Trophoblast cell (in vitro differentiated cells and primary cell): ENCODE results near the gene THAP3.

Experiments
- DNase-seq, 2 donors: peaks; one replicate each; pipeline ENCODE4 v3.0.0-alpha.2; 2016
- H2AFZ ChIP-seq: 2 replicates; pipeline ENCODE4 v1.6.1; 2013; ENCODE audit warnings: low read length, moderate library complexity, mild to moderate bottlenecking; ENCODE audit not compliant: insufficient read depth, poor library complexity
- H2AK5ac ChIP-seq: 2 replicates; pipeline ENCODE4 v1.6.1; 2013; ENCODE audit warnings: mild to moderate bottlenecking, low read length
- H2BK120ac ChIP-seq: 2 replicates; pipeline ENCODE4 v1.6.1; 2013; ENCODE audit warnings: low read length, mild to moderate bottlenecking, moderate library complexity; ENCODE audit not compliant: insufficient read depth, poor library complexity
- H2BK12ac ChIP-seq: 2 replicates; pipeline ENCODE4 v1.6.1; 2013; ENCODE audit warnings: mild to moderate bottlenecking, low read length, moderate library complexity
- H2BK5ac ChIP-seq: 2 replicates; pipeline ENCODE4 v1.6.1; 2013; ENCODE audit warnings: low read length, low read depth, moderate library complexity, mild to moderate bottlenecking; ENCODE audit not compliant: poor library complexity
- H3K14ac ChIP-seq: 2 replicates; pipeline ENCODE4 v1.6.1; 2013; ENCODE audit warnings: mild to moderate bottlenecking, low read length
- H3K18ac ChIP-seq: 2 replicates; pipeline ENCODE4 v1.6.1; 2013; ENCODE audit warnings: mild to moderate bottlenecking, low read length
- H3K23ac ChIP-seq: 2 replicates; pipeline ENCODE4 v1.6.1; 2013; ENCODE audit warnings: low read length
- H3K27ac ChIP-seq: 2 replicates; pipeline ENCODE4 v1.5.1; 2013; ENCODE audit warnings: low read depth, mild to moderate bottlenecking, inconsistent platforms, low read length, moderate library complexity
- H3K27me3 ChIP-seq: 2 replicates; pipeline ENCODE4 v1.6.1; 2013; ENCODE audit warnings: inconsistent platforms, mild to moderate bottlenecking, low read length, moderate library complexity; ENCODE audit not compliant: insufficient read depth
- H3K36me3 ChIP-seq, 2 experiments: 1 replicate in 1 of 2; 2 replicates in 1 of 2; pipeline ENCODE4 v1.6.1; 2013; ENCODE audit warnings: low read length in 2 of 2, mild to moderate bottlenecking in 2 of 2, moderate library complexity in 1 of 2; ENCODE audit not compliant: insufficient read depth in 2 of 2, control insufficient read depth in 1 of 2
- H3K4ac ChIP-seq: 2 replicates; pipeline ENCODE4 v1.6.1; 2013; ENCODE audit warnings: low read depth, mild to moderate bottlenecking, low read length, moderate library complexity
- H3K4me1 ChIP-seq, 2 experiments: 1 replicate in 1 of 2; 2 replicates in 1 of 2; pipeline ENCODE4 v1.6.1; 2013; ENCODE audit warnings: low read length in 2 of 2, mild to moderate bottlenecking in 2 of 2, moderate library complexity in 1 of 2; ENCODE audit not compliant: insufficient read depth in 2 of 2, control insufficient read depth in 1 of 2
- H3K4me2 ChIP-seq: 2 replicates; pipeline ENCODE4 v1.6.1; 2013; ENCODE audit warnings: inconsistent platforms, mild to moderate bottlenecking, low read length, moderate library complexity
- H3K4me3 ChIP-seq: 2 replicates; pipeline ENCODE4 v1.5.1; 2013; ENCODE audit warnings: mild to moderate bottlenecking, low read depth, low read length, inconsistent platforms
- H3K79me1 ChIP-seq: one replicate; pipeline ENCODE4 v1.6.1; 2013; ENCODE audit warnings: low read length
- H3K79me2 ChIP-seq: 2 replicates; pipeline ENCODE4 v1.6.1; 2013; ENCODE audit warnings: low read length, mild to moderate bottlenecking; ENCODE audit not compliant: control insufficient read depth, insufficient read depth, poor library complexity
- H3K9ac ChIP-seq: 2 replicates; pipeline ENCODE4 v1.6.1; 2013; ENCODE audit warnings: mild to moderate bottlenecking, low read length
- H3K9me3 ChIP-seq: 2 replicates; pipeline ENCODE4 v1.6.1; 2013; ENCODE audit warnings: low read depth, mild to moderate bottlenecking, control low read depth, inconsistent platforms, low read length; ENCODE audit not compliant: insufficient read depth
- H4K12ac ChIP-seq: 2 replicates; pipeline ENCODE4 v1.6.1; 2013; ENCODE audit warnings: low read depth, mild to moderate bottlenecking, low read length, moderate library complexity
- H4K8ac ChIP-seq: 2 replicates; pipeline ENCODE4 v1.6.1; 2013; ENCODE audit warnings: low read depth, mild to moderate bottlenecking, low read length, moderate library complexity
- H4K91ac ChIP-seq: one replicate; pipeline ENCODE4 v1.6.1; 2013; ENCODE audit warnings: low read depth, mild to moderate bottlenecking, low read length, moderate library complexity
- WGBS: extraction: QIAGEN DNeasy Blood & Tissue Kit; methylation state at CpG from one replicate; pipeline ENCODE4 v1.1.7; 2013; ENCODE audit warnings: missing lambda C conversion rate; ENCODE audit not compliant: insufficient read length, insufficient coverage; ENCODE audit errors: extremely low coverage; 5-methylcytosine and 5-hydroxymethylcytosine counted together

Gene THAP3

GRCh38 chr1:6586404-6586816 is 38.3 kb upstream of the THAP3 start:
- H3K4ac ChIP-seq = no peak overlapping the region
- no peaks in the 10 kb centered on the region for H3K27me3 ChIP-seq
- peaks cover 43 to 48% of the 10 kb centered on the region in 2 experiments for H3K36me3 ChIP-seq
- no peak overlapping the region for H3K14ac ChIP-seq
- H3K9ac ChIP-seq = no peak overlapping the region
- no peak overlapping the region for H4K12ac ChIP-seq
- H3K4me1 ChIP-seq = no peaks in the 10 kb centered on the region
- H3K4me3 ChIP-seq = no peak overlapping the region
- H3K23ac ChIP-seq = no peak overlapping the region
- no peak overlapping the region for H4K91ac ChIP-seq
- H4K8ac ChIP-seq = no peak overlapping the region
- no peaks in the 10 kb centered on the region for H3K79me1 ChIP-seq
- H3K18ac ChIP-seq = no peak overlapping the region
- no peak overlapping the region for H2BK12ac ChIP-seq
- no peak overlapping the region for H2BK5ac ChIP-seq
- H3K4me2 ChIP-seq = no peak overlapping the region
- H2BK120ac ChIP-seq = no peak overlapping the region
- DNase-seq = no peak
- H3K9me3 ChIP-seq = no peaks in the 10 kb centered on the region
- no peak overlapping the region for H2AK5ac ChIP-seq
- H2AFZ ChIP-seq = no peak overlapping the region
- H3K27ac ChIP-seq = no peak overlapping the region
- H3K79me2 ChIP-seq = no peaks in the 10 kb centered on the region
- WGBS = no CpG with 5 or more reads among the region's 11 CpGs

- Histone ChIP-seq H2BK12ac (no peak overlapping the region), H2AFZ (no peak overlapping the region), H3K4me1 (no peaks in the 10 kb centered on the region), H3K36me3 (peaks cover 49 to 52% of the 10 kb centered on the region in 2 experiments), H4K8ac (no peak overlapping the region), H3K27me3 (no peaks in the 10 kb centered on the region), H3K14ac (no peak overlapping the region), H3K79me2 (no peaks in the 10 kb centered on the region), H2BK120ac (no peak overlapping the region), H3K9ac (no peak overlapping the region), H4K91ac (no peak overlapping the region), H3K79me1 (no peaks in the 10 kb centered on the region), H4K12ac (no peak overlapping the region), H3K27ac (no peak overlapping the region), H3K18ac (no peak overlapping the region), H2BK5ac (no peak overlapping the region), H2AK5ac (no peak overlapping the region), H3K4ac (no peak overlapping the region), H3K23ac (no peak overlapping the region), H3K9me3 (no peaks in the 10 kb centered on the region), H3K4me2 (no peak overlapping the region), H3K4me3 (no peak overlapping the region)
- WGBS = no CpG with 5 or more reads among the region's 13 CpGs
- DNase-seq = no peak
Observed at GRCh38 chr1:6587261-6588005, 37.2 kb upstream of the THAP3 start.

- Histone ChIP-seq H4K12ac (no peak overlapping the region), H2BK120ac (no peak overlapping the region), H3K36me3 (peaks cover 57 to 60% of the 10 kb centered on the region in 2 experiments), H3K23ac (no peak overlapping the region), H3K79me2 (no peaks in the 10 kb centered on the region), H3K4ac (no peak overlapping the region), H3K4me3 (no peak overlapping the region), H3K14ac (no peak overlapping the region), H3K4me1 (no peaks in the 10 kb centered on the region), H3K18ac (no peak overlapping the region), H4K91ac (no peak overlapping the region), H2AFZ (no peak overlapping the region), H3K4me2 (no peak overlapping the region), H3K79me1 (no peaks in the 10 kb centered on the region), H2BK5ac (no peak overlapping the region), H3K27ac (no peak overlapping the region), H3K9ac (no peak overlapping the region), H2BK12ac (no peak overlapping the region), H3K27me3 (no peaks in the 10 kb centered on the region), H4K8ac (no peak overlapping the region), H3K9me3 (no peaks in the 10 kb centered on the region), H2AK5ac (no peak overlapping the region)
- WGBS = no CpG with 5 or more reads among the region's 25 CpGs
- no peak for DNase-seq
Observed at GRCh38 chr1:6588128-6588892, 36.4 kb upstream of the THAP3 start.

- no peaks in the 10 kb centered on the region for H3K79me2 ChIP-seq
- no peaks in the 10 kb centered on the region for H3K79me1 ChIP-seq
- H3K9me3 ChIP-seq = no peaks in the 10 kb centered on the region
- no peak overlapping the region for H3K4me2 ChIP-seq
- H3K9ac ChIP-seq = no peak overlapping the region
- no peak overlapping the region for H3K4me3 ChIP-seq
- peaks cover 64 to 67% of the 10 kb centered on the region in 2 experiments for H3K36me3 ChIP-seq
- H4K91ac ChIP-seq = no peak overlapping the region
- no peak overlapping the region for H3K18ac ChIP-seq
- no CpG with 5 or more reads among the region's 24 CpGs for WGBS
- no peak overlapping the region for H3K4ac ChIP-seq
- H4K12ac ChIP-seq = no peak overlapping the region
- no peak overlapping the region for H2AK5ac ChIP-seq
- no peak overlapping the region for H2BK120ac ChIP-seq
- H3K27ac ChIP-seq = no peak overlapping the region
- H3K14ac ChIP-seq = no peak overlapping the region
- no peak overlapping the region for H2BK12ac ChIP-seq
- no peak overlapping the region for H2AFZ ChIP-seq
- no peak for DNase-seq
- H2BK5ac ChIP-seq = no peak overlapping the region
- H3K4me1 ChIP-seq = no peaks in the 10 kb centered on the region
- no peaks in the 10 kb centered on the region for H3K27me3 ChIP-seq
- H4K8ac ChIP-seq = no peak overlapping the region
- no peak overlapping the region for H3K23ac ChIP-seq
Observed at GRCh38 chr1:6588893-6589520, 35.7 kb upstream of the THAP3 start.
